NCI-H1694 treated with DMSO at 0.1 percent for 48 hours (cell line): ENCODE measurements around the gene GPR132.
"Not testable (repeated sequence)": the region's sequence is repeated elsewhere in the genome, so short reads cannot be mapped to it uniquely, and the experiment has no call there.

ENCODE experiments used
- DNase-seq: peaks from one replicate; lab custom pipeline; 2025; lab: John Stamatoyannopoulos, UW

The GPR132 gene

GRCh38 chr14:105065280-105066228 is at the start of gene GPR132:
GPR132 (minus strand) TSS chr14:105065430; CDS start chr14:105055420, 10,010 bp downstream.
- DNase-seq = no peak

GRCh38 chr14:105109243-105109642 is 44.0 kb upstream of the GPR132 start:
- DNase-seq = not testable (repeated sequence)

GRCh38 chr14:105108516-105108864 is 43.3 kb upstream of the GPR132 start:
- DNase-seq = no peak

GRCh38 chr14:105107781-105108515 is 42.7 kb upstream of the GPR132 start:
- DNase-seq = no peak

GRCh38 chr14:105107351-105107750 is 42.1 kb upstream of the GPR132 start:
- DNase-seq = no peak

- DNase-seq = no peak
Measured at GRCh38 chr14:105105158-105105557, 39.9 kb upstream of the GPR132 start.

- no peak for DNase-seq
Measured at GRCh38 chr14:105102893-105103292, 37.7 kb upstream of the GPR132 start.

GRCh38 chr14:105102361-105102870 is 37.2 kb upstream of the GPR132 start:
- no peak for DNase-seq

GRCh38 chr14:105100910-105101309 is 35.7 kb upstream of the GPR132 start:
- DNase-seq = no peak

- no peak for DNase-seq
Measured at GRCh38 chr14:105099778-105100177, 34.5 kb upstream of the GPR132 start.

- no peak for DNase-seq
Measured at GRCh38 chr14:105098316-105098715, 33.1 kb upstream of the GPR132 start.

- no peak for DNase-seq
Measured at GRCh38 chr14:105097794-105098127, 32.5 kb upstream of the GPR132 start.

GRCh38 chr14:105096206-105096875 is 31.1 kb upstream of the GPR132 start:
- no peak for DNase-seq

- no peak for DNase-seq
Measured at GRCh38 chr14:105095236-105095805, 30.1 kb upstream of the GPR132 start.

- no peak for DNase-seq
Measured at GRCh38 chr14:105094193-105094907, 29.1 kb upstream of the GPR132 start.

GRCh38 chr14:105093431-105094192 is 28.4 kb upstream of the GPR132 start:
- peak; percentile 93 for DNase-seq

- DNase-seq = peak; percentile 70
Measured at GRCh38 chr14:105093038-105093430, 27.8 kb upstream of the GPR132 start.

- peak; percentile 78 for DNase-seq
Measured at GRCh38 chr14:105092171-105093037, 27.2 kb upstream of the GPR132 start.

GRCh38 chr14:105091517-105092170 is 26.4 kb upstream of the GPR132 start:
- peak; percentile 72 for DNase-seq
